Measurements from ENCODE around the gene GOPC. TPM values are rescaled to one million over a fixed set of nuclear protein-coding genes. Genes with fewer than 3 reads are reported as not detected.

Gene GOPC
- total RNA-seq, 2 experiments from 2014 or later: 20.5 to 20.8 TPM

DNA sequence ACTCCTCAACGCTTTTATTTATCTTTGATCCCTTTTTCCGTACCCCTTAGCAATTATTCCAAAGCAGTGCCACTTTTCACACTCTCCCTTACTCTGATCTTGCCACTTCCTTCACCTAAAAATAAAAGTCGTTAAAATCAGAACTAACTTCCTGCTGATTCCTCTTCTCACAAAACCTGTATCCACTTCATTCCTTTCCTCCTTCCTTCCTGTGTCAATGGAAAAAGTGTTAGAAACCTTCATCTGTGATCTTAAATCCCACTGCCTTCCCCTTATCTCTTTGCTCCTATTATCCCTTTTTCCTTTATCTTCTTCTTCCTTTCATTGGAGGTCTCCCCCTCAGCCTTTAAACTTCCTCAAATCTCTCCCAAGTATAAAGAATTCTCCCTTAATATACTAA is 49.2 kb downstream of the GOPC start:
- ChIA-PET CTCF (no interaction called here), POLR2A (no interaction called here)

- CTCF ChIA-PET: interaction anchor here (1.3 to 2.7 kb wide), 2 partner anchors 52 to 103 kb away, joined by 4 to 9 read pairs; no protein-coding TSS in a partner anchor
- POLR2A ChIA-PET: no interaction called here
These were observed 49.7 kb downstream of the GOPC start for GRCh38 chr6:117552618-117553017.

DNA sequence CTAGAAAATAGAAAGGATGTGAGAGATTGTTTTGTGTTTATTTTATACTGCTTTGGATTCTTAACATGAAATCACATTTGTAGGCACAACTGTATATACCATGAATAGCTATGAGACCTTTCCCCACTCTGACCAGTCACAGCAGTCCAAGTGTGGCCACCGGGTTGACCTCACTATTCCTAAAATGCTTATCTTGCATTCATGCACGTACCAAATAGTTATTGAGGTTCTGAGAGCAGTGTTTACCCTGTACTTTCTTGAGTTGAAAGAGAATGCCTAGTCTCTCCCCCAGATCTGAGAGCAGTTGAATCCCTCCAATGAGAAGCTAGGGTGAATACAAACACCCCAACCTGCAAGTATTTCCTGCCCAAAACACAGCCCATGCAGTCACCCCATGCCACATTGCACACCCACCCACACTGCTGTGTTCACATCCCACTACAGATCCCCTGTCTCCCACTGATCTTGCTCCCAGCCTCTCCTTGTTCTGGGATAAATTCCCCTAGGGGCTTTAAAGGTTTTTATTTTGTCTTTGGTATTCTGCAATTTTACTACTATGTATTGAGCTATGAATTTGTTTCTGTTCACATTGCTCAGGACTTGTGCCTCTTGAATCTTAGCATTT is 51.6 kb downstream of the GOPC start:
- ChIA-PET POLR2A (interaction anchor here (2.5 kb wide), 1 partner anchor 51 kb away, joined by 9 read pairs; the partner anchor contains the start of gene GOPC), CTCF (interaction anchor here (0.6 to 2.7 kb wide), 2 partner anchors 54 to 101 kb away, joined by 3 to 9 read pairs; no protein-coding TSS in a partner anchor)

DNA sequence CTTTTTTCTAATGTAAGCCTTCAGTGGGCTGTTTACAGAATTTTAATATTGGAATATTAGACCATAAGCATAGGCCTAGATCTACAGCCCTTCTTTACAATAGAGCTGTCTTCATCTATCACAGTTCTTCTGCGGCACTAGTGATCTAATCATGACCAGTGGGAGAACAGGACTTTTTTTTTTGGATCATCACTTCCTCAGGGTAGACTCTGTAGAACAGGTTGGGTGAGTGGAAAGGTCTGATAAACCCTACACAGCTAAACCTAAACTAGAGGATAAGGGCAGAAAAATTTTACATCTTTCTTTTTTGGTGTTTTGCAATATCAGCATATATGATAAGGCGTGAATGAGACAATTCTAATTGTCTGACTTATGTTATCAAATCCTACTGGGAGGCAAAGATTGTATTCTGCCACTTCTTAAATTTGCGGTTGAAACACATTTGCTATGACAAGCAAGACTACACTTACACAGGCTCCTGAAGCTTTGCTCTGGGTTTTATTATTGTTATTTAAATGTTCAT is 52.2 kb downstream of the GOPC start:
- ChIA-PET CTCF (interaction anchor here (2.7 kb wide), 1 partner anchor 100 kb away, joined by 9 read pairs; no protein-coding TSS in a partner anchor), POLR2A (interaction anchor here (2.5 to 3.3 kb wide), 2 partner anchors 52 to 68 kb away, joined by 9 to 15 read pairs; partner anchors contain the start of genes DCBLD1 and GOPC)

DNA sequence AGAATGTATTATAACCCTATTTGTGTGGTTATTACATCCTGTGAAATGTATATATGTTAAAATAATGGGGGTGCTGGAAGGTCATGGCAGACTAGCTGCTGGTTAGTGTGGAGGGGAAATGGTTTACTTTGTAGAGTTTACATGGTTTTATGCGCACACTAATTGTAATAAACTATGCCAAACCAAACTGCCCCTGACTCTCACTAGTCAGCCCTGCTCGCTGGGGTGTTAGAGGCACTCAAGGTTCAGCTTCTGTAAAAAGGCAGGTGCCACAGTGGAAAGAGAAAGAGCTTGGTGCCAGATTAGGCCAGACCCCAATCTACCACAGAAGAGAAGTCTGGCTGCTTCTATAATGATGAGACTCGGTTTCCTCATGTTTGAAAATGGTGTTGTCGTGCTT is 52.7 kb downstream of the GOPC start:
- POLR2A ChIA-PET: interaction anchor here (2.5 to 3.3 kb wide), 2 partner anchors 53 to 67 kb away, joined by 9 to 15 read pairs; partner anchors contain the start of genes DCBLD1 and GOPC
- CTCF ChIA-PET: no interaction called here

DNA sequence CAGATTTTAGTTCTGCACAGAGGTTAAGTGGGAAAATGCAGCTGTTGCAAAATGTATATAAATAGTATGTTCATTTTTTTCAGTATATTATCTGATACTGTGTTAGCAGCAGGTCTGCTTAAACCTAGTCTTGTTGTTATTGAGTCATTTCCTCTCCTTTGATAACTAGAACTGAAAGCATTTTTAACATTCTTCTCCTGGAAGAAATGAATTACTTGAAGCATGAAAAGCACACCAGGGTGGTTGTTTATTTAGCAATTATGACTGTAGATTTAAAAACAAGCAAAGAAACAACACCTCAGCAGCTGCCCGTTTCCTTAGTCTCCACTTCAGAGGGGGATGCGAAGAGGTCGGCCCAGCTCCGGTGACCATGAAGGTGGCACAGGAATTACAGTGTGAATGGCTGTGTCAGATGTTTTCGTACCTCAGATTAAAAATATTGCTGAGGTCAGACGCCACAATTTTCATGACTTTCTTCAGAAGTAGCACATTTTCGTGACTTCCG is 53.5 kb downstream of the GOPC start:
- ChIA-PET POLR2A (interaction anchor here (0.9 to 3.3 kb wide), 3 partner anchors 20 to 66 kb away, joined by 4 to 15 read pairs (median 9); partner anchors contain the start of genes DCBLD1 and GOPC), CTCF (interaction anchor here (0.7 to 1.4 kb wide), 2 partner anchors 69 to 99 kb away, joined by 3 to 4 read pairs; no protein-coding TSS in a partner anchor)

DNA sequence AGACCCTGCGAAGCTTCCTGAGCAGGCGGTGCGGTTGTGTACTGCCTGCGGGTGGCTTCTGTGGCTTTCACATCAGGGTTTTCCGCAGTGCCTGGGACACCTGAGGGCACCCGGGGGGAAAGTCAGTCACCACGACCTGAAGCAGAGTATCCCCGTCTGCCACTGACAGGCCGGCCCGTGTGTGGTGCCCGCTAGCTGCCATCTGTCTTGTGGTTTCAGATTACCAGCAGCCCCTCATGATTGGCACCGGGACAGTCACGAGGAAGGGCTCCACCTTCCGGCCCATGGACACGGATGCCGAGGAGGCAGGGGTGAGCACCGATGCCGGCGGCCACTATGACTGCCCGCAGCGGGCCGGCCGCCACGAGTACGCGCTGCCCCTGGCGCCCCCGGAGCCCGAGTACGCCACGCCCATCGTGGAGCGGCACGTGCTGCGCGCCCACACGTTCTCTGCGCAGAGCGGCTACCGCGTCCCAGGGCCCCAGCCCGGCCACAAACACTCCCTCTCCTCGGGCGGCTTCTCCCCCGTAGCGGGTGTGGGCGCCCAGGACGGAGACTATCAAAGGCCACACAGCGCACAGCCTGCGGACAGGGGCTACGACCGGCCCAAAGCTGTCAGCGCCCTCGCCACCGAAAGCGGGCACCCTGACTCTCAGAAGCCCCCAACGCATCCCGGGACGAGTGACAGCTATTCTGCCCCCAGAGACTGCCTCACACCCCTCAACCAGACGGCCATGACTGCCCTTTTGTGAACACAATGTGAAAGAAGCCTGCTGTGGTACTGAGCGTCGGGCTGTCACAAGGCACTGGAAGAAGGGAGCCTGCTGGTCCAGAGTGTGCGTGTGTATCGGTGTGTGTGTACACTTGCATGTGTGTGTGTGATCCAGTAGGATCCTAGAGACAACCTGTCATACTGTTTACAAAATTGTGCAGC is 54.4 kb downstream of the GOPC start:
- ChIA-PET CTCF (interaction anchor here (0.7 to 1.4 kb wide), 4 partner anchors 11 to 98 kb away, joined by 3 to 4 read pairs (median 3); no protein-coding TSS in a partner anchor), POLR2A (interaction anchor here (0.8 to 3.3 kb wide), 4 partner anchors 21 to 66 kb away, joined by 3 to 15 read pairs (median 6); partner anchors contain the start of genes DCBLD1 and GOPC)

GRCh38 chr6:117546674-117547073 is 55.6 kb downstream of the GOPC start:
- POLR2A ChIA-PET: no interaction called here
- CTCF ChIA-PET: interaction anchor here (1.3 to 1.5 kb wide), 2 partner anchors 10 to 65 kb away, joined by 3 to 6 read pairs; no protein-coding TSS in a partner anchor

DNA sequence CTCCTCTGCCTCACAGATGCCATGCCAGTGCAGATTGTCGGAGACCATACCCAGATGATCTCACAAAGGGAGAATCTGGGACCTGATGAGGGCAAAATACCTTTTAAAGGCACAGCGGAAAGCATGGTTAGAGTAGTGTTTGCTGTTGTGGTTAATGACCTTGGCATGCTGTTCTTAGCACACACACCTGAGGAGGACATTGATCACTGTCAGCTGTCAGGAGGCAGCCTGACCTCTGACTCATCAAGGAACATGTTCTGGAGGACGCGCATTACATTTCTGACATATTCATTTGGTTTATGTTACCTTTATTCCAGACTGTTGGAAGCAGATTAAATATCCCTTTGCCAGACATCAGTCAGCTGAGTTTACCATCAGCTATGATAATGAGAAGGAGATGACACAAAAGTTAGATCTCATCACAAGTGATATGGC is 57.1 kb downstream of the GOPC start:
- CTCF ChIA-PET: interaction anchor here (1.5 kb wide), 1 partner anchor 64 kb away, joined by 6 read pairs; no protein-coding TSS in a partner anchor
- POLR2A ChIA-PET: no interaction called here

GRCh38 chr6:117544716-117545115 is 57.6 kb downstream of the GOPC start:
- POLR2A ChIA-PET: no interaction called here
- CTCF ChIA-PET: no interaction called here

DNA sequence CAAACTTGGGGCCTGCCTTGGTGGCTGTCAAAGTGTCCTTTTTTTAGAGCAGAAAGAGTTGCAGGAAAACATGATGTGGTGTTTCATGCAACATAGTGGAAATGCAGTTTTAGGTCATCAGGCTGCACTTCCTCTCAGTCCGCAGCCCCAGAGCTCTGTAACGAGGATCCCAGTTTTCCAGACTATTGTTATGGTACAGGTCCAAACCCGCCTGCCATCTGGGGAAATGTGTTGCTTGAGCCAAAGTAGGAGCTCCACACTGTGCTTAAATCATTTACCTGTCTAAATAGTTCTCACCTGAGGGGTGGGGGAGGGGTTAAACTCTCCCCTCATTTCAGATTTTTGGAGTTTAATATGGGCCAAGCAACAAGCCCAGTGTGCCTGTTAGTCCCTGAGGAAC is 59.8 kb downstream of the GOPC start:
- ChIA-PET CTCF (interaction anchor here (1.3 kb wide), 1 partner anchor 15 kb away, joined by 4 read pairs; no protein-coding TSS in a partner anchor), POLR2A (no interaction called here)

DNA sequence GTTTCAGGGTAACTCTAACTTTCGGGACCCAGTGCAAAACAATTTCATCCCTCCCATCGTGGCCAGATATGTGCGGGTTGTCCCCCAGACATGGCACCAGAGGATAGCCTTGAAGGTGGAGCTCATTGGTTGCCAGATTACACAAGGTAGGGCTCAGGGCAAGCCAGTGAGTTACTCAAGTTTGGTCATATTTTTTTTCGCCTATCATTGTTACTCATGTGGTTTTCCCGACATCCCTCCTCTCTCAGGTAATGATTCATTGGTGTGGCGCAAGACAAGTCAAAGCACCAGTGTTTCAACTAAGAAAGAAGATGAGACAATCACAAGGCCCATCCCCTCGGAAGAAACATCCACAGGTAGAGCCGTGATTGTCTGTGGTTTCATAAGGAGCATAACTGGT is 61.6 kb downstream of the GOPC start:
- POLR2A ChIA-PET: no interaction called here
- CTCF ChIA-PET: no interaction called here

- POLR2A ChIA-PET: no interaction called here
- CTCF ChIA-PET: interaction anchor here (1.3 kb wide), 1 partner anchor 19 kb away, joined by 3 read pairs; no protein-coding TSS in a partner anchor
These were observed 63.7 kb downstream of the GOPC start for GRCh38 chr6:117538615-117539014.

GRCh38 chr6:117536317-117536716 is 66.0 kb downstream of the GOPC start:
- ChIA-PET CTCF (interaction anchor here (1.0 to 1.4 kb wide), 2 partner anchors 11 to 19 kb away, joined by 3 read pairs; no protein-coding TSS in a partner anchor), POLR2A (interaction anchor here (0.5 kb wide), 1 partner anchor 54 kb away, joined by 3 read pairs; no protein-coding TSS in a partner anchor)

DNA sequence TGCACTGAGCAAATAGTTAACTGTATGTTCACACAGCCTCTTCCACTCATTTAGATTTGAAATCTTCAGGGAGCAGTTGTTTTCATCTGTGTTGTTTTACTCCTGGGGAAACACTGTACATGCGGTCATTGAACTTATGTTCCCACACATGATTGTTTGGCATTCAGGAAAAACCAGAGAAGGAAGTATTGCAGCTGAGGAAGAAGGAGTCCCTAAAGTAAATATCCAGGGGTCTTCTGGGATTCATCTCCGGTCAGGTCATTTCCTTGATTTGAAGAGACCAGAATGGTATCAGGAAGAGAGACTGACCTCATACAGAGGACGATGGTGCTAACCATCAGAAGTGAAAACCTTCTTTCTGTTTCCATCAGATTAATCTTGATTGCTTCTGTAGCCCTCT is 67.3 kb downstream of the GOPC start:
- POLR2A ChIA-PET: no interaction called here
- CTCF ChIA-PET: no interaction called here

- CTCF ChIA-PET: no interaction called here
- POLR2A ChIA-PET: no interaction called here
These were observed 68.5 kb downstream of the GOPC start for GRCh38 chr6:117533775-117534174.

DNA sequence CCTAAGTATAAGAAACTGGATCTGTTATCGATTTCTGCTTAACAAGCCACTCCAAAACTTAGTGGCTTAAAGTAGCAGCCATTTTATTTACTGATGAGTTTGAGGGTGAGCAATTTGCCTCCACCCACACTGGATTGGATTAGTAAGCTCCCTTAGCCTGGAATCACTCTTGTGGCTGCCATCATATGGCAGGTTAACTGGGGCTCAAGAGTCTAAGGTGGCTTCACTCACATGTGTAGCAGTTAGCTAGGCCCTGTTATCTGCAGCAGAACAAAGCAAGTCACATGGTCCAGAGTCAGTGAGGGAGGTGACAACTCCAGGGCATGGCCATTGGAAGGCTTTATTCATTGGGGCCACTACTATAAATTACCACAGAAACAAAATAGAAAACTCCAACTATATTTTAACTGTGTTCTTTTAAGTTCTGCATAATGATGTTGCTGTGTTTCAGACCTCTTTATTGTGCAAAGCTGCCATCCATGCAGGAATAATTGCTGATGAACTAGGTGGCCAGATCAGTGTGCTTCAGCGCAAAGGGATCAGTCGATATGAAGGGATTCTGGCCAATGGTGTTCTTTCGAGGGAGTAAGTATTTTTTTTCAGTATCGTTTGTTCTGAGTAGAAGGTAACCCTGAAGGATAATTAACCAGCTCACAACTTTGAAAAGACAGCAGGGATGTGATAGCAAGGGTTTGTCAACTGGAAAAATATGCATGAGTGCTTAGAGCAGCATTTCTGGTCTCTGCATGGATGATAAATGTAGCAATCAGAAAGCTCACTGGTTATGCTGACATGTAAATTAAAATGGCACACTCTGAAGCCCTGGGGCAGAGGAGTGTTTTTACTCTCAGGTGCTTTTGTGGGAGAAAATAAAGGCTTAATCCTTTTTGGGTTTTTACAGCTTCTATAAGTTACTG is 70.2 kb downstream of the GOPC start:
- POLR2A ChIA-PET: no interaction called here
- CTCF ChIA-PET: no interaction called here

- POLR2A ChIA-PET: no interaction called here
- CTCF ChIA-PET: no interaction called here
These were observed 71.0 kb downstream of the GOPC start for GRCh38 chr6:117531346-117531745.
